C1 segment of cervical spinal cord (tissue), 14 donors: ENCODE measurements around the gene DOCK11.

Experiments
- DNase-seq, 14 donors: peaks; one replicate each; lab custom pipeline; 2025; lab: John Stamatoyannopoulos, UW

DOCK11 gene

GRCh38 chrX:118502161-118502789 is 6.7 kb downstream of the DOCK11 start:
- no peak for DNase-seq

GRCh38 chrX:118503260-118504041 is 7.8 kb downstream of the DOCK11 start:
- no peak for DNase-seq

- DNase-seq: no peak
Measured at GRCh38 chrX:118504581-118504980, 9.0 kb downstream of the DOCK11 start.

GRCh38 chrX:118506805-118507480 is 11.3 kb downstream of the DOCK11 start:
- no peak for DNase-seq

- DNase-seq: no peak
Measured at GRCh38 chrX:118507766-118508165, 12.2 kb downstream of the DOCK11 start.

GRCh38 chrX:118508221-118508620 is 12.6 kb downstream of the DOCK11 start:
- no peak for DNase-seq

GRCh38 chrX:118508635-118509034 is 13.0 kb downstream of the DOCK11 start:
- DNase-seq: no peak

- DNase-seq: no peak
Measured at GRCh38 chrX:118510111-118510510, 14.5 kb downstream of the DOCK11 start.

GRCh38 chrX:118513120-118513898 is 17.7 kb downstream of the DOCK11 start:
- no peak for DNase-seq

GRCh38 chrX:118519411-118520215 is 24.0 kb downstream of the DOCK11 start:
- no peak for DNase-seq

- DNase-seq: no peak
Measured at GRCh38 chrX:118520216-118521206, 24.9 kb downstream of the DOCK11 start.

- DNase-seq: no peak
Measured at GRCh38 chrX:118521435-118521834, 25.8 kb downstream of the DOCK11 start.

- DNase-seq: no peak
Measured at GRCh38 chrX:118522230-118522926, 26.8 kb downstream of the DOCK11 start.

- no peak for DNase-seq
Measured at GRCh38 chrX:118523920-118524319, 28.3 kb downstream of the DOCK11 start.

GRCh38 chrX:118524344-118524743 is 28.7 kb downstream of the DOCK11 start:
- no peak for DNase-seq

- no peak for DNase-seq
Measured at GRCh38 chrX:118525174-118525730, 29.6 kb downstream of the DOCK11 start.

- DNase-seq: no peak
Measured at GRCh38 chrX:118526149-118526548, 30.5 kb downstream of the DOCK11 start.

GRCh38 chrX:118528071-118528737 is 32.6 kb downstream of the DOCK11 start:
- peak in 2 of 14 donors; percentile 4 to 12 for DNase-seq
